Measurements from ENCODE around the gene FAM204A. TPM values are rescaled to one million over a fixed set of nuclear protein-coding genes. Genes with fewer than 3 reads are reported as not detected.

FAM204A gene
- total and polyA plus RNA-seq, 9 donors: 36.7 to 56.1 (median 44.1) TPM

GRCh38 chr10:118362103-118362502, 20.0 kb upstream of the FAM204A start:
- no CpG with 5 or more reads among the region's 1 CpG for WGBS (ENCODE audit: insufficient coverage)
- no peaks in the 10 kb centered on the region for H3K27me3 ChIP-seq (ENCODE audit: control insufficient read depth, insufficient read depth, low read length)
- peaks cover 6% of the 10 kb centered on the region for H3K9me3 ChIP-seq (replicated peaks; ENCODE audit: control insufficient read depth, low read depth, low read length)
- H3K4me1 ChIP-seq (ENCODE audit: control insufficient read depth, insufficient read depth, low read length): no peaks in the 10 kb centered on the region
- no peak overlapping the region for H3K4me3 ChIP-seq (ENCODE audit: low read length)
- no peaks in the 10 kb centered on the region for H3K36me3 ChIP-seq (ENCODE audit: control insufficient read depth, insufficient read depth, low read length)
- no peak overlapping the region for H3K27ac ChIP-seq (ENCODE audit: low read length)
- DNase-seq: no peak

- no peak for DNase-seq
- no CpG with 5 or more reads among the region's 6 CpGs for WGBS (ENCODE audit: insufficient coverage)
- no peak overlapping the region for H3K27ac ChIP-seq (ENCODE audit: low read length)
Observed at GRCh38 chr10:118358327-118358726, 16.2 kb upstream of the FAM204A start.

GRCh38 chr10:118357841-118358240, 15.7 kb upstream of the FAM204A start:
- no peaks in the 10 kb centered on the region for H3K27me3 ChIP-seq (ENCODE audit: control insufficient read depth, insufficient read depth, low read length)
- no peaks in the 10 kb centered on the region for H3K4me1 ChIP-seq (ENCODE audit: control insufficient read depth, insufficient read depth, low read length)
- no peak for DNase-seq
- no peak overlapping the region for H3K4me3 ChIP-seq (ENCODE audit: low read length)
- H3K9me3 ChIP-seq (replicated peaks; ENCODE audit: control insufficient read depth, low read depth, low read length): no peaks in the 10 kb centered on the region
- WGBS (ENCODE audit: insufficient coverage): no CpG with 5 or more reads among the region's 3 CpGs
- no peaks in the 10 kb centered on the region for H3K36me3 ChIP-seq (ENCODE audit: control insufficient read depth, insufficient read depth, low read length)
- H3K27ac ChIP-seq (ENCODE audit: low read length): no peak overlapping the region

More at GRCh38 chr10:118358327-118358726, 16.2 kb upstream of the FAM204A start:
- Histone ChIP-seq H3K4me1 (ENCODE audit: control insufficient read depth, insufficient read depth, low read length) (no peaks in the 10 kb centered on the region), H3K36me3 (ENCODE audit: control insufficient read depth, insufficient read depth, low read length) (no peaks in the 10 kb centered on the region), H3K4me3 (ENCODE audit: low read length) (no peak overlapping the region), H3K9me3 (replicated peaks; ENCODE audit: control insufficient read depth, low read depth, low read length) (no peaks in the 10 kb centered on the region), H3K27me3 (ENCODE audit: control insufficient read depth, insufficient read depth, low read length) (no peaks in the 10 kb centered on the region)

- H3K27me3 ChIP-seq (ENCODE audit: control insufficient read depth, insufficient read depth, low read length): no peaks in the 10 kb centered on the region
- no peaks in the 10 kb centered on the region for H3K4me1 ChIP-seq (ENCODE audit: control insufficient read depth, insufficient read depth, low read length)
- H3K36me3 ChIP-seq (ENCODE audit: control insufficient read depth, insufficient read depth, low read length): no peaks in the 10 kb centered on the region
- DNase-seq: no peak
- WGBS (ENCODE audit: insufficient coverage): 100% methylated on average over 2 of the region's 2 CpGs
- no peaks in the 10 kb centered on the region for H3K9me3 ChIP-seq (replicated peaks; ENCODE audit: control insufficient read depth, low read depth, low read length)
- H3K27ac ChIP-seq (ENCODE audit: low read length): no peak overlapping the region
- no peak overlapping the region for H3K4me3 ChIP-seq (ENCODE audit: low read length)
Observed at GRCh38 chr10:118356628-118357027, 14.5 kb upstream of the FAM204A start.

DNA sequence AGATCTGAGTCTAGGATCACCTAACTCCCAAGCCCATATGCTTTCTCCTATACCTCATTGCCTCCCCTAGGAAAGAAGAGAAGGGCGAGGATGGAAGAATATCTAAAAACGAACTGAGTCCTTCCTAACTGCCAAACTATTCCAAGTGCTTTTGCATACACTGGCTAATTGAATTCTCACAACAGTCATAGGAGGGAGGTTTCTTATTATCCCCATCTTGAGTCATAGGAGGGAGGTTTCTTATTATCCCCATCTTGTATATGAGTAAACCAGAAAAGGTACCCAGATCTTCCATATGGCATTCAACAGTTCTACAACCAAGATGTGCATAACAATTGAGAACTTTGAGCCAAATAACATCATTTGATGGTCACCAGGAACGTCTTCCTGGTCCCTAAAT, 13.1 kb upstream of the FAM204A start:
- WGBS (ENCODE audit: insufficient coverage): no CpG with 5 or more reads among the region's 3 CpGs

GRCh38 chr10:118349235-118349634, 7.1 kb upstream of the FAM204A start:
- no peaks in the 10 kb centered on the region for H3K9me3 ChIP-seq (replicated peaks; ENCODE audit: control insufficient read depth, low read depth, low read length)
- no peaks in the 10 kb centered on the region for H3K27me3 ChIP-seq (ENCODE audit: control insufficient read depth, insufficient read depth, low read length)
- no CpG with 5 or more reads among the region's 3 CpGs for WGBS (ENCODE audit: insufficient coverage)
- no peaks in the 10 kb centered on the region for H3K36me3 ChIP-seq (ENCODE audit: control insufficient read depth, insufficient read depth, low read length)
- no peaks in the 10 kb centered on the region for H3K4me1 ChIP-seq (ENCODE audit: control insufficient read depth, insufficient read depth, low read length)
- H3K4me3 ChIP-seq (ENCODE audit: low read length): no peak overlapping the region
- no peak for DNase-seq
- H3K27ac ChIP-seq (ENCODE audit: low read length): no peak overlapping the region

More for the DNA sequence above, 13.1 kb upstream of the FAM204A start:
- Histone ChIP-seq H3K4me3 (ENCODE audit: low read length) (no peak overlapping the region), H3K27me3 (ENCODE audit: control insufficient read depth, insufficient read depth, low read length) (no peaks in the 10 kb centered on the region), H3K9me3 (replicated peaks; ENCODE audit: control insufficient read depth, low read depth, low read length) (no peaks in the 10 kb centered on the region), H3K4me1 (ENCODE audit: control insufficient read depth, insufficient read depth, low read length) (no peaks in the 10 kb centered on the region), H3K27ac (ENCODE audit: low read length) (no peak overlapping the region), H3K36me3 (ENCODE audit: control insufficient read depth, insufficient read depth, low read length) (no peaks in the 10 kb centered on the region)
- no peak for DNase-seq

DNA sequence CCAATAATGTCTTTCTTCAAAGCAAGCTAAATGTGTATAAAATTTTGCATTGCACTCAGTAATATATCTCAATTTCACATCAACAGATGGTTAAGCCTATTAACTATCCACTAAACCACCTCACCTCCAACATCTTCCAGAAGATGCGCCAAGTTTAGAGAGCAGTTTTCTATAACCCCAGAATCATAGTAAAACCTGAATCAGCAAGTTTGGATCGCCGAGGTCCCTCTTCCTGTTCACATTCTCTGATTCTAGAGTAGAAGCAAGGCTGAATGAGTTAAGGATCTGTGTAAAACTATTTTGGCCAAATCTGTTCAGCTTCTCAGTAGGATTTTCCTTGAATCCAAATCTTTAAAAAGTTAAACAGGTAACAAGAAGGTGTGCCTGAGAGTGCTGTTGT, 1.4 kb upstream of the FAM204A start:
- Histone ChIP-seq H3K27ac (ENCODE audit: low read length) (no peak overlapping the region), H3K4me1 (ENCODE audit: control insufficient read depth, insufficient read depth, low read length) (peaks cover 5% of the 10 kb centered on the region), H3K9me3 (replicated peaks; ENCODE audit: control insufficient read depth, low read depth, low read length) (no peaks in the 10 kb centered on the region), H3K36me3 (ENCODE audit: control insufficient read depth, insufficient read depth, low read length) (peaks cover 2% of the 10 kb centered on the region), H3K27me3 (ENCODE audit: control insufficient read depth, insufficient read depth, low read length) (no peaks in the 10 kb centered on the region), H3K4me3 (ENCODE audit: low read length) (no peak overlapping the region)
- no peak for DNase-seq
- no CpG with 5 or more reads among the region's 3 CpGs for WGBS (ENCODE audit: insufficient coverage)

DNA sequence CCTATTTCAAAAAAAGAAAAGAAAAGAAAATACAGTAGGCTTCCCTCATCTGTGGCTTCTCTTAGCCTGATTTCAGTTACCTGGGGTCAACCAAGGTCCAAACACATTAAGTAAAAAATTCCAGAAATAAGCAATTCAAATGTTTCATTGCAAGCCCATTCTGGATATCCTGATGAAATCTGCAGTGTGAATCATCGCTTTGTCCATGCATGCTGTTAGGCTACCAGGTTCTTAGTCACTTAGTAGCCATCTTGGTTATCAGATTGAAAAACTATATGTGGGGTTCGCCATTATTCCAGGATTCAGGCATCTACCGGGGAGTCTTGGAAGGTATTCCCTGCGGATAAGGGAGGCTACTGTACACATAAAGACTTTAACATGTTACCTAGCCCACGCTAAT, 991 bp upstream of the FAM204A start:
- Histone ChIP-seq H3K4me1 (ENCODE audit: control insufficient read depth, insufficient read depth, low read length) (peaks cover 5% of the 10 kb centered on the region), H3K27me3 (ENCODE audit: control insufficient read depth, insufficient read depth, low read length) (no peaks in the 10 kb centered on the region), H3K4me3 (ENCODE audit: low read length) (no peak overlapping the region), H3K27ac (ENCODE audit: low read length) (no peak overlapping the region), H3K36me3 (ENCODE audit: control insufficient read depth, insufficient read depth, low read length) (peaks cover 3% of the 10 kb centered on the region), H3K9me3 (replicated peaks; ENCODE audit: control insufficient read depth, low read depth, low read length) (no peaks in the 10 kb centered on the region)
- WGBS (ENCODE audit: insufficient coverage): 84% methylated on average over 3 of the region's 5 CpGs
- DNase-seq: no peak

- DNase-seq: peak; percentile 57
- peaks cover 5% of the 10 kb centered on the region for H3K4me1 ChIP-seq (ENCODE audit: control insufficient read depth, insufficient read depth, low read length)
- H3K4me3 ChIP-seq (ENCODE audit: low read length): peak overlapping the region; percentile 91
- no peaks in the 10 kb centered on the region for H3K27me3 ChIP-seq (ENCODE audit: control insufficient read depth, insufficient read depth, low read length)
- no peaks in the 10 kb centered on the region for H3K9me3 ChIP-seq (replicated peaks; ENCODE audit: control insufficient read depth, low read depth, low read length)
- H3K27ac ChIP-seq (ENCODE audit: low read length): peak overlapping the region; percentile 67
- WGBS (ENCODE audit: insufficient coverage): 41% methylated on average over 5 of the region's 7 CpGs
- peaks cover 3% of the 10 kb centered on the region for H3K36me3 ChIP-seq (ENCODE audit: control insufficient read depth, insufficient read depth, low read length)
Observed at GRCh38 chr10:118342638-118343020, 505 bp upstream of the FAM204A start.

- Histone ChIP-seq H3K9me3 (replicated peaks; ENCODE audit: control insufficient read depth, low read depth, low read length) (no peaks in the 10 kb centered on the region), H3K4me1 (ENCODE audit: control insufficient read depth, insufficient read depth, low read length) (peaks cover 5% of the 10 kb centered on the region), H3K27ac (ENCODE audit: low read length) (no peak overlapping the region), H3K4me3 (ENCODE audit: low read length) (no peak overlapping the region), H3K36me3 (ENCODE audit: control insufficient read depth, insufficient read depth, low read length) (peaks cover 7% of the 10 kb centered on the region), H3K27me3 (ENCODE audit: control insufficient read depth, insufficient read depth, low read length) (no peaks in the 10 kb centered on the region)
- DNase-seq: peak; percentile 12
- 100% methylated on average over 1 of the region's 2 CpGs for WGBS (ENCODE audit: insufficient coverage)
Observed at GRCh38 chr10:118340486-118340885, 1.6 kb downstream of the FAM204A start.

- peaks cover 13% of the 10 kb centered on the region for H3K36me3 ChIP-seq (ENCODE audit: control insufficient read depth, insufficient read depth, low read length)
- H3K27ac ChIP-seq (ENCODE audit: low read length): peak overlapping the region; percentile 66
- DNase-seq: peak; percentile 54
- no peaks in the 10 kb centered on the region for H3K27me3 ChIP-seq (ENCODE audit: control insufficient read depth, insufficient read depth, low read length)
- H3K4me1 ChIP-seq (ENCODE audit: control insufficient read depth, insufficient read depth, low read length): peaks cover 5% of the 10 kb centered on the region
- H3K4me3 ChIP-seq (ENCODE audit: low read length): no peak overlapping the region
- 50% methylated on average over 1 of the region's 3 CpGs for WGBS (ENCODE audit: insufficient coverage)
- H3K9me3 ChIP-seq (replicated peaks; ENCODE audit: control insufficient read depth, low read depth, low read length): no peaks in the 10 kb centered on the region
Observed at GRCh38 chr10:118339111-118339510, 3.0 kb downstream of the FAM204A start.

All from muscle of leg (tissue), 11 donors.